Limb (tissue), 2 donors: ENCODE data around the gene GPR183.

Experiments
- DNase-seq, 2 donors: peaks; one replicate each; pipeline ENCODE4 v3.0.0-alpha.2; 2016; ENCODE audit errors: extremely low spot score in 2 of 2

Gene GPR183

GRCh38 chr13:99313501-99313900 lies 6.3 kb upstream of the GPR183 start:
- no peak for DNase-seq

- no peak for DNase-seq
Measured at GRCh38 chr13:99312493-99312883, 5.3 kb upstream of the GPR183 start.

GRCh38 chr13:99311748-99312492 lies 4.7 kb upstream of the GPR183 start:
- no peak for DNase-seq

- no peak for DNase-seq
Measured at GRCh38 chr13:99311137-99311536, 3.9 kb upstream of the GPR183 start.

- DNase-seq: no peak
Measured at GRCh38 chr13:99310382-99311031, 3.3 kb upstream of the GPR183 start.

- no peak for DNase-seq
Measured at GRCh38 chr13:99308471-99309087, 1.4 kb upstream of the GPR183 start.

GRCh38 chr13:99307648-99308339 lies 595 bp upstream of the GPR183 start:
- no peak for DNase-seq

- no peak for DNase-seq
Measured at GRCh38 chr13:99305566-99305965, 1.6 kb downstream of the GPR183 start.

- DNase-seq: no peak
Measured at GRCh38 chr13:99305158-99305557, 2.0 kb downstream of the GPR183 start.

GRCh38 chr13:99304541-99304940 lies 2.7 kb downstream of the GPR183 start:
- DNase-seq: no peak

- no peak for DNase-seq
Measured at GRCh38 chr13:99303863-99304521, 3.2 kb downstream of the GPR183 start.

- no peak for DNase-seq
Measured at GRCh38 chr13:99302637-99303505, 4.3 kb downstream of the GPR183 start.

GRCh38 chr13:99301913-99302636 lies 5.1 kb downstream of the GPR183 start:
- no peak for DNase-seq

GRCh38 chr13:99301056-99301838 lies 6.0 kb downstream of the GPR183 start:
- DNase-seq: no peak

GRCh38 chr13:99299920-99300341 lies 7.3 kb downstream of the GPR183 start:
- DNase-seq: no peak

GRCh38 chr13:99299256-99299919 lies 7.8 kb downstream of the GPR183 start:
- no peak for DNase-seq

- no peak for DNase-seq
Measured at GRCh38 chr13:99298056-99298455, 9.1 kb downstream of the GPR183 start.

GRCh38 chr13:99297331-99297730 lies 9.9 kb downstream of the GPR183 start:
- no peak for DNase-seq

- no peak for DNase-seq
Measured at GRCh38 chr13:99296398-99296797, 10.8 kb downstream of the GPR183 start.
